H1 (cell line): ENCODE results near the gene KCTD7. TPM values are rescaled to one million over a fixed set of nuclear protein-coding genes. Genes with fewer than 3 reads are reported as not detected.
"Not testable (repeated sequence)": the region's sequence is repeated elsewhere in the genome, so short reads cannot be mapped to it uniquely, and the experiment has no call there.

Experiments
- CTCF ChIA-PET: fragments of 300-600 bp; sonication (Branson Sonifier 250); formaldehyde crosslinking; loops from one replicate; lab custom pipeline; 2021; ENCODE audit not compliant: partially characterized antibody; lab: Charles Lee
- POLR2A ChIA-PET: fragments of 300-600 bp; sonication (Branson Sonifier 250); formaldehyde crosslinking; loops from one replicate; lab custom pipeline; 2021; ENCODE audit warnings: inconsistent platforms; ENCODE audit not compliant: partially characterized antibody; lab: Charles Lee
- DNase-seq, 2 experiments: peaks; one replicate each; pipeline versions ENCODE4 v3.0.0 to v3.0.0-alpha.2; 2010 to 2022; ENCODE audit warnings: low spot score in 2 of 2, low read depth in 1 of 2, mixed read lengths in 1 of 2
- FAIRE-seq: peaks from 2 replicates; lab custom pipeline; 2011; peaks lifted over from hg19 to GRCh38; lab: Jason Lieb, UNC
- H2AFZ ChIP-seq: 2 replicates; pipeline ENCODE4 v1.8.1; 2012; ENCODE audit warnings: low read length, inconsistent platforms
- H2AK5ac ChIP-seq: 2 replicates; pipeline ENCODE4 v1.6.1; 2013; ENCODE audit warnings: low read depth, low read length
- H2BK120ac ChIP-seq: replicated peaks from 2 replicates; pipeline ENCODE3; 2013; ENCODE audit warnings: low read depth, low read length, inconsistent platforms
- H2BK12ac ChIP-seq: 2 replicates; pipeline ENCODE4 v1.6.1; 2013; ENCODE audit warnings: low read depth, low read length
- H2BK15ac ChIP-seq: 2 replicates; pipeline ENCODE4 v1.6.1; 2013; ENCODE audit warnings: low read length
- H2BK20ac ChIP-seq: 2 replicates; pipeline ENCODE4 v1.6.1; 2013; ENCODE audit warnings: low read length
- H2BK5ac ChIP-seq: 2 replicates; pipeline ENCODE4 v1.6.1; 2013; ENCODE audit warnings: low read depth, low read length
- H3K14ac ChIP-seq: 2 replicates; pipeline ENCODE4 v1.6.1; 2013; ENCODE audit warnings: inconsistent platforms; ENCODE audit not compliant: insufficient read length
- H3K18ac ChIP-seq: 2 replicates; pipeline ENCODE4 v1.6.1; 2013; ENCODE audit warnings: low read length; ENCODE audit errors: extremely low read depth
- H3K23ac ChIP-seq: 2 replicates; pipeline ENCODE4 v1.6.1; 2013; ENCODE audit warnings: inconsistent platforms; ENCODE audit not compliant: insufficient read length
- H3K23me2 ChIP-seq: 2 replicates; pipeline ENCODE4 v1.6.1; 2013; ENCODE audit warnings: low read depth, low read length
- H3K27ac ChIP-seq: 2 replicates; pipeline ENCODE4 v1.6.1; 2011; ENCODE audit warnings: low read depth, low read length, inconsistent platforms
- H3K27me3 ChIP-seq, 4 experiments: replicated peaks in 1 of 4; 1 replicate in 1 of 4; 2 replicates in 3 of 4; pipeline versions ENCODE4 v1.6.1 to v1.8.1; 2011 to 2013; ENCODE audit warnings: low read length in 3 of 4, mild to moderate bottlenecking in 3 of 4, inconsistent platforms in 2 of 4, mixed read lengths in 2 of 4, moderate library complexity in 1 of 4; ENCODE audit not compliant: control insufficient read depth in 3 of 4, insufficient read depth in 3 of 4; ENCODE audit errors: extremely low read depth in 1 of 4
- H3K36me3 ChIP-seq, 4 experiments: 2 replicates each; pipeline versions ENCODE4 v1.6.1 to v1.8.1; 2011 to 2013; ENCODE audit warnings: mild to moderate bottlenecking in 4 of 4, low read length in 3 of 4, moderate library complexity in 2 of 4, control low read depth in 1 of 4, inconsistent platforms in 1 of 4; ENCODE audit not compliant: insufficient read depth in 4 of 4, control insufficient read depth in 2 of 4
- H3K4ac ChIP-seq: replicated peaks from 2 replicates; pipeline ENCODE3; 2013; ENCODE audit warnings: low read length, low read depth, mixed read lengths, inconsistent platforms; ENCODE audit not compliant: insufficient read length
- H3K4me1 ChIP-seq, 4 experiments: replicated peaks in 1 of 4; 1 replicate in 1 of 4; 2 replicates in 3 of 4; pipeline versions ENCODE4 v1.6.1 to v1.8.1; 2011 to 2013; ENCODE audit warnings: low read length in 3 of 4, inconsistent platforms in 2 of 4, mixed read lengths in 1 of 4; ENCODE audit not compliant: insufficient read depth in 4 of 4, control insufficient read depth in 3 of 4
- H3K4me2 ChIP-seq, 2 experiments: 2 replicates each; pipeline versions ENCODE4 v1.6.1 to v1.8.1; 2011 to 2013; ENCODE audit warnings: low read depth in 2 of 2, low read length in 2 of 2, control low read depth in 1 of 2, inconsistent platforms in 1 of 2, mild to moderate bottlenecking in 1 of 2; ENCODE audit not compliant: insufficient read depth in 1 of 2
- H3K4me3 ChIP-seq, 4 experiments: fragments of 200-600, 300-600 bp in 1 of 4; sonication (generic), shearing (Covaris generic), sonication (Bioruptor Twin) in 1 of 4; 2 replicates each; pipeline versions ENCODE4 v1.5.1 to v1.8.1; 2011 to 2016; ENCODE audit warnings: low read length in 4 of 4, low read depth in 3 of 4, control low read depth in 2 of 4, inconsistent platforms in 2 of 4, mild to moderate bottlenecking in 2 of 4, mixed read lengths in 1 of 4, moderate library complexity in 1 of 4; ENCODE audit not compliant: insufficient read depth in 2 of 4; ENCODE audit errors: extremely low read depth in 1 of 4
- H3K56ac ChIP-seq: replicated peaks from 2 replicates; pipeline ENCODE3; 2013; ENCODE audit warnings: low read depth, mild to moderate bottlenecking, mixed read lengths, low read length, inconsistent platforms; ENCODE audit not compliant: insufficient read length
- H3K79me1 ChIP-seq: 2 replicates; pipeline ENCODE4 v1.6.1; 2013; ENCODE audit warnings: low read depth, low read length, control low read depth
- H3K79me2 ChIP-seq, 2 experiments: 2 replicates each; pipeline versions ENCODE4 v1.6.1 to v1.8.1; 2012 to 2013; ENCODE audit warnings: low read length in 2 of 2, mild to moderate bottlenecking in 2 of 2, inconsistent platforms in 1 of 2; ENCODE audit not compliant: insufficient read depth in 2 of 2, control insufficient read depth in 1 of 2
- H3K9ac ChIP-seq, 4 experiments: replicated peaks in 1 of 4; 1 replicate in 1 of 4; 2 replicates in 3 of 4; pipeline versions ENCODE4 v1.6.1 to v1.8.1; 2011 to 2013; ENCODE audit warnings: low read depth in 3 of 4, low read length in 3 of 4, control low read depth in 2 of 4, mild to moderate bottlenecking in 2 of 4, moderate library complexity in 2 of 4, inconsistent platforms in 1 of 4; ENCODE audit errors: extremely low read depth in 1 of 4
- H3K9me3 ChIP-seq, 2 experiments: 2 replicates each; pipeline versions ENCODE4 v1.6.1 to v1.8.1; 2012 to 2013; ENCODE audit warnings: mild to moderate bottlenecking in 2 of 2, moderate library complexity in 2 of 2, control low read depth in 1 of 2, inconsistent platforms in 1 of 2, low read depth in 1 of 2, low read length in 1 of 2, mixed read lengths in 1 of 2; ENCODE audit not compliant: insufficient read depth in 2 of 2
- H4K20me1 ChIP-seq, 2 experiments: replicated peaks in 1 of 2; 2 replicates each; pipeline versions ENCODE3 to v1.8.1; 2011 to 2013; ENCODE audit warnings: inconsistent platforms in 2 of 2, low read length in 2 of 2, mild to moderate bottlenecking in 1 of 2; ENCODE audit not compliant: insufficient read depth in 2 of 2, control insufficient read depth in 1 of 2
- H4K5ac ChIP-seq: 2 replicates; pipeline ENCODE4 v1.6.1; 2013; ENCODE audit warnings: low read length, low read depth, mixed read lengths, inconsistent platforms; ENCODE audit not compliant: insufficient read length
- H4K8ac ChIP-seq: 2 replicates; pipeline ENCODE4 v1.8.0; 2013; ENCODE audit warnings: mild to moderate bottlenecking, moderate library complexity, low read length, inconsistent platforms; ENCODE audit not compliant: insufficient read depth; ENCODE audit errors: extremely low read depth
- H4K91ac ChIP-seq: replicated peaks from 2 replicates; pipeline ENCODE3; 2013; ENCODE audit warnings: low read length, mixed read lengths, inconsistent platforms; ENCODE audit not compliant: insufficient read length
- ATF2 ChIP-seq: IDR thresholded peaks from 2 replicates; pipeline ENCODE4 v1.6.1; 2012; ENCODE audit warnings: low read length, inconsistent platforms
- BRCA1 ChIP-seq: IDR thresholded peaks from 2 replicates; pipeline ENCODE4 v1.6.1; 2012; ENCODE audit warnings: low read depth, low read length, improper control_type of control experiment
- CHD2 ChIP-seq: IDR thresholded peaks from 2 replicates; pipeline ENCODE4 v1.6.1; 2012; ENCODE audit warnings: low read length, improper control_type of control experiment
- EZH2 ChIP-seq: fragments of 200-600 bp; sonication (generic); IDR thresholded peaks from 2 replicates; pipeline ENCODE4 v1.7.1; 2012; ENCODE audit warnings: low read depth, mild to moderate bottlenecking, moderate library complexity, low read length, inconsistent platforms; ENCODE audit not compliant: severe bottlenecking
- NRF1 ChIP-seq: IDR thresholded peaks from 2 replicates; pipeline ENCODE4 v1.6.1; 2011; ENCODE audit warnings: mild to moderate bottlenecking, low read depth, low read length, improper control_type of control experiment
- POLR2AphosphoS5 ChIP-seq: IDR thresholded peaks from 2 replicates; pipeline ENCODE4 v1.6.1; 2011; ENCODE audit warnings: low read depth, low read length
- WGBS, 2 experiments: shearing (Covaris generic) in 1 of 2; methylation state at CpG; one replicate each; pipeline versions ENCODE4 v1.1.6 to v1.1.7; 2013 to 2015; ENCODE audit warnings: low lambda C conversion rate in 2 of 2, mixed read lengths in 2 of 2, inconsistent platforms in 1 of 2, low coverage in 1 of 2, missing lambda C conversion rate in 1 of 2; ENCODE audit not compliant: insufficient replicate concordance in 2 of 2, insufficient coverage in 1 of 2, insufficient read length in 1 of 2; ENCODE audit errors: extremely low coverage in 1 of 2, missing lambda C conversion rate in 1 of 2; 5-methylcytosine and 5-hydroxymethylcytosine counted together
- polyA plus RNA-seq, 7 experiments: library from polyadenylated mRNA; depleted of rRNA in 3 of 7; stranded (reverse) in 5 of 7; unstranded in 2 of 7; fragments of >200 nt in 5 of 7; fragments of 200-250 nt in 2 of 7; gene quantifications; 1 replicate in 5 of 7; 2 replicates in 1 of 7; 4 replicates in 1 of 7; pipeline versions ENCODE4 v1.2.1 to v1.2.3, GENCODE V29; 2011 to 2013; ENCODE audit warnings: missing spikeins in 2 of 7, mixed read lengths in 2 of 7
- total RNA-seq: library from RNA; stranded (reverse); fragmentation: NEBNext Ultra II Directional; extraction: Animal tissue kit (Norgen Biotek cat#: 25700); gene quantifications from 2 replicates; pipeline ENCODE4 v1.2.1, GENCODE V29; 2021
- TF ChIP-seq, protein P1 (sequence below): IDR thresholded peaks from 2 replicates; pipeline ENCODE4 v1.6.1; 2011; ENCODE audit warnings: low read depth, mild to moderate bottlenecking, low read length; ENCODE audit not compliant: insufficient read depth

Gene KCTD7
- total and polyA plus RNA-seq, 2 of the 8 experiments (the other 6 are each of a cell fraction or from before 2014, with no cell fraction given) = 8.6 to 11.9 TPM

DNA sequence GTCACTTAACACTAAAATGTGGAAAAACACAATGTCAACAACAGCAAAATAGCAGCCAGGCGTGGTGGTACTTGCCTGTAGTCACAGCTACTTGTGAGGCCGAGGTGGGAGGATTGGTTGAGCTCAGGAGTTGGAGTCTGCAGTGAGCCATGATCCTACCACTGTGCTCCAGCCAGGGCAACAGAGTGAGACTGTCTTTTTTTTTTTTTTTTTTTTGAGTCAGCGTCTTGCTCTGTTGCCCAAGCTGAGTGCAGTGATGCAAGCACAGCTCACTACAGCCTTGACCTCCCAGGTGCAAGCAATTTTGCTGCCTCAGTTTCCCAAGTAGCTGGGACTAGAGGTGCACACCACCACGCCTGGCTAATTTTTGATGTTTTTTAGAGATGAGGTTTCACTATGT, 6.1 kb downstream of the KCTD7 start (continued):
- TF ChIP-seq ATF2 = no peak
- TF ChIP-seq BRCA1 = no peak
- TF ChIP-seq, protein P1, sequence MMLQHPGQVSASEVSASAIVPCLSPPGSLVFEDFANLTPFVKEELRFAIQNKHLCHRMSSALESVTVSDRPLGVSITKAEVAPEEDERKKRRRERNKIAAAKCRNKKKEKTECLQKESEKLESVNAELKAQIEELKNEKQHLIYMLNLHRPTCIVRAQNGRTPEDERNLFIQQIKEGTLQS = no peak
- no peak for TF ChIP-seq POLR2AphosphoS5
- TF ChIP-seq CHD2 = no peak
- no peak for TF ChIP-seq NRF1
- no peak for TF ChIP-seq EZH2

- H3K18ac ChIP-seq, H2BK15ac ChIP-seq, H3K56ac ChIP-seq, H3K79me2 ChIP-seq, FAIRE-seq, H3K27me3 ChIP-seq, H3K9ac ChIP-seq, H2BK20ac ChIP-seq, H3K4me3 ChIP-seq, H3K4ac ChIP-seq, H2BK12ac ChIP-seq, H2AFZ ChIP-seq, H3K14ac ChIP-seq, H4K20me1 ChIP-seq, H2BK5ac ChIP-seq, H3K23me2 ChIP-seq, H4K8ac ChIP-seq, H3K4me1 ChIP-seq, H3K23ac ChIP-seq, H4K91ac ChIP-seq, DNase-seq, H2BK120ac ChIP-seq, H2AK5ac ChIP-seq, CTCF ChIA-PET, H3K9me3 ChIP-seq, H4K5ac ChIP-seq, H3K4me2 ChIP-seq, H3K27ac ChIP-seq, H3K79me1 ChIP-seq: not testable (repeated sequence)
- WGBS, 2 experiments = 100% methylated on average over 1 of the region's 4 CpGs; no CpG with 5 or more reads in 1 of the 2 experiments
- peaks cover 4 to 12% (median 11%) of the 10 kb centered on the region in 4 experiments; a peak in 7 of 8 replicates for H3K36me3 ChIP-seq
- POLR2A ChIA-PET = interaction anchor here (0.6 kb wide), 1 partner anchor 9 kb away, joined by 3 read pairs; no protein-coding TSS in a partner anchor
Observed at GRCh38 chr7:66635322-66635981, 6.8 kb downstream of the KCTD7 start.
